GM12878 (cell line): ENCODE measurements around the gene NLGN1. TPM values are rescaled to one million over a fixed set of nuclear protein-coding genes. Genes with fewer than 3 reads are reported as not detected.

Experiments
- ATAC-seq: fragments of 200-7000 bp; cut with Tn5 transposase; 3 replicates; pipeline ENCODE4 v1.9.1; 2020; ENCODE audit warnings: mild to moderate bottlenecking, moderate library complexity
- BruUV-seq: library from RNA; stranded (reverse); fragments of 400-500 nt; replicated peaks from 2 replicates; lab custom pipeline; 2021; lab: Mats Ljungman, UMichigan
- CTCF ChIA-PET: fragments of 300-600 bp; sonication (Branson Sonifier 250); formaldehyde crosslinking; extraction: SDS; loops from one replicate; lab custom pipeline; 2021; ENCODE audit warnings: inconsistent platforms; lab: Yijun Ruan, JAX
- POLR2A ChIA-PET: fragments of 350-600 bp; formaldehyde crosslinking; extraction: SDS; loops from one replicate; lab custom pipeline; 2021; ENCODE audit warnings: inconsistent platforms; lab: Charles Lee
- RAD21 ChIA-PET: fragments of 300-600 bp; sonication (Branson Sonifier 250); formaldehyde crosslinking; loops from one replicate; lab custom pipeline; 2023; ENCODE audit warnings: antibody characterized with exemption; ENCODE audit not compliant: unreplicated experiment; lab: Charles Lee
- SMC1A ChIA-PET: fragments of 300-600 bp; sonication (Branson Sonifier 250); formaldehyde crosslinking; loops from one replicate; lab custom pipeline; 2023; ENCODE audit not compliant: unreplicated experiment, uncharacterized antibody; lab: Charles Lee
- DNase-seq: peaks from one replicate; pipeline ENCODE4 v3.0.0-alpha.2; 2011; ENCODE audit warnings: low read depth, low spot score
- FAIRE-seq: peaks from 3 replicates; lab custom pipeline; 2011; peaks lifted over from hg19 to GRCh38; lab: Jason Lieb, UNC
- H2AFZ ChIP-seq: 2 replicates; pipeline ENCODE4 v1.6.0; 2011; ENCODE audit warnings: low read depth, low read length, control low read depth; ENCODE audit not compliant: control insufficient read depth
- H3K27ac ChIP-seq: 2 replicates; pipeline ENCODE4 v1.5.1; 2011; ENCODE audit warnings: control low read depth; ENCODE audit not compliant: control insufficient read depth, insufficient read depth
- H3K27me3 ChIP-seq, 2 experiments: replicated peaks in 1 of 2; 2 replicates each; pipeline versions ENCODE4 v1.6.0 to v1.6.1; 2011; ENCODE audit warnings: low read length in 1 of 2; ENCODE audit not compliant: control insufficient read depth in 2 of 2, insufficient read depth in 2 of 2
- H3K36me3 ChIP-seq, 2 experiments: 2 replicates each; pipeline ENCODE4 v1.5.1; 2011; ENCODE audit warnings: low read length in 1 of 2; ENCODE audit not compliant: control insufficient read depth in 2 of 2, insufficient read depth in 2 of 2
- H3K4me1 ChIP-seq: 2 replicates; pipeline ENCODE4 v1.6.1; 2011; ENCODE audit warnings: mild to moderate bottlenecking, low read length, moderate library complexity, mixed read lengths; ENCODE audit not compliant: control insufficient read depth, insufficient read depth
- H3K4me2 ChIP-seq: 2 replicates; pipeline ENCODE4 v1.6.0; 2011; ENCODE audit warnings: control low read depth; ENCODE audit not compliant: control insufficient read depth, insufficient read depth
- H3K4me3 ChIP-seq: fragments of 200-600 bp; sonication (generic); 2 replicates; pipeline ENCODE4 v1.5.1; 2016
- H3K79me2 ChIP-seq: 2 replicates; pipeline ENCODE4 v1.6.0; 2011; ENCODE audit warnings: low read length; ENCODE audit not compliant: control insufficient read depth, insufficient read depth
- H3K9ac ChIP-seq: 2 replicates; pipeline ENCODE4 v1.8.0; 2011; ENCODE audit warnings: low read length, control low read depth, mixed read lengths; ENCODE audit not compliant: control insufficient read depth, insufficient read depth
- H3K9me3 ChIP-seq: replicated peaks from 3 replicates; pipeline ENCODE4 v1.5.1; 2011; ENCODE audit warnings: mild to moderate bottlenecking, low read length; ENCODE audit not compliant: control insufficient read depth, insufficient read depth
- H4K20me1 ChIP-seq: 2 replicates; pipeline ENCODE4 v1.6.0; 2011; ENCODE audit not compliant: control insufficient read depth, insufficient read depth
- ASH2L ChIP-seq: fragments of 300-600, 200-600 bp; sonication (generic); IDR thresholded peaks from 2 replicates; pipeline ENCODE4 v1.6.1; 2017; ENCODE audit warnings: low read depth, mild to moderate bottlenecking, borderline replicate concordance
- ATF2 ChIP-seq: IDR thresholded peaks from 2 replicates; pipeline ENCODE4 v1.6.1; 2012; ENCODE audit warnings: low read length, inconsistent platforms
- CTCF ChIP-seq, 3 experiments: IDR thresholded peaks in 2 of 3; conservative IDR thresholded peaks in 1 of 3; 2 replicates each; pipeline ENCODE4 v1.5.1; 2011; ENCODE audit warnings: low read depth in 3 of 3, low read length in 3 of 3, mild to moderate bottlenecking in 3 of 3, control low read depth in 2 of 3, moderate library complexity in 2 of 3, inconsistent platforms in 1 of 3, mixed read lengths in 1 of 3; ENCODE audit not compliant: control insufficient read depth in 2 of 3, insufficient read depth in 1 of 3; ENCODE audit errors: extremely low read depth in 1 of 3
- ETV6 ChIP-seq, 2 experiments: fragments of 450-650 bp in 1 of 2; IDR thresholded peaks in 1 of 2; conservative IDR thresholded peaks in 1 of 2; 2 replicates each; pipeline ENCODE4 v1.6.1; 2014; ENCODE audit warnings: antibody characterized with exemption in 1 of 2, borderline replicate concordance in 1 of 2, low read depth in 1 of 2, mild to moderate bottlenecking in 1 of 2, moderate library complexity in 1 of 2
- FOXM1 ChIP-seq: IDR thresholded peaks from 2 replicates; pipeline ENCODE4 v1.6.1; 2012; ENCODE audit warnings: low read depth, mild to moderate bottlenecking, inconsistent platforms, low read length, moderate library complexity
- HDAC6 ChIP-seq: fragments of 200-600 bp; sonication (generic); IDR thresholded peaks from one replicate; pipeline ENCODE4 v1.8.0; 2017; ENCODE audit warnings: antibody characterized with exemption; ENCODE audit not compliant: unreplicated experiment
- IKZF1 ChIP-seq: fragments of 450-650 bp; conservative IDR thresholded peaks from 2 replicates; pipeline ENCODE4 v1.6.1; 2017; ENCODE audit warnings: antibody characterized with exemption, mild to moderate bottlenecking
- KAT2A ChIP-seq: conservative IDR thresholded peaks from 2 replicates; pipeline ENCODE4 v1.6.1; 2011; ENCODE audit warnings: low read depth, low read length; ENCODE audit not compliant: control insufficient read depth
- NR2C1 ChIP-seq: fragments of 450-650 bp; IDR thresholded peaks from 2 replicates; pipeline ENCODE4 v1.6.1; 2017; ENCODE audit warnings: antibody characterized with exemption, mild to moderate bottlenecking, moderate library complexity
- PML ChIP-seq: IDR thresholded peaks from 2 replicates; pipeline ENCODE4 v1.6.1; 2012; ENCODE audit warnings: low read length, inconsistent platforms
- POU2F2 ChIP-seq: IDR thresholded peaks from 3 replicates; pipeline ENCODE4 v1.6.1; 2011; ENCODE audit warnings: low read depth, mild to moderate bottlenecking, low read length, borderline replicate concordance
- RUNX3 ChIP-seq: IDR thresholded peaks from 2 replicates; pipeline ENCODE4 v1.6.1; 2012; ENCODE audit warnings: low read length, inconsistent platforms
- SKIL ChIP-seq: fragments of 450-650 bp; IDR thresholded peaks from 2 replicates; pipeline ENCODE4 v1.6.1; 2017; ENCODE audit warnings: mild to moderate bottlenecking, low read depth, inconsistent platforms; ENCODE audit not compliant: poor library complexity, severe bottlenecking
- SREBF1 ChIP-seq: IDR thresholded peaks from 2 replicates; pipeline ENCODE4 v1.6.1; 2012; ENCODE audit warnings: mild to moderate bottlenecking, low read length
- TCF7 ChIP-seq: IDR thresholded peaks from 2 replicates; pipeline ENCODE4 v1.6.1; 2014; ENCODE audit warnings: antibody characterized with exemption, borderline replicate concordance
- WGBS: methylation state at CpG from one replicate; pipeline ENCODE4 v1.1.6; 2016; ENCODE audit warnings: low lambda C conversion rate; ENCODE audit not compliant: insufficient replicate concordance, insufficient coverage; ENCODE audit errors: missing lambda C conversion rate; 5-methylcytosine and 5-hydroxymethylcytosine counted together
- in situ Hi-C: fragments of 300-500 bp; cut with MboI; formaldehyde crosslinking; loops from 9 replicates; pipeline ENCODE4 v1.14.3; 2018; ENCODE audit warnings: mixed read lengths
- intact Hi-C: fragments of 100-400 bp; cut with micrococcal nuclease; formaldehyde crosslinking; loops from one replicate; pipeline ENCODE4 v1.14.2; 2022; ENCODE audit not compliant: unreplicated experiment
- polyA plus RNA-seq, 11 experiments: library from polyadenylated mRNA; depleted of rRNA in 4 of 11; unstranded in 6 of 11; stranded (reverse) in 5 of 11; fragments of >200 nt; fragmentation: Nextera tagmentation in 4 of 11; fragmentation: Illumina TruSeq in 1 of 11; extraction: Ambion mirVana in 4 of 11; extraction: Trizol in 1 of 11; gene quantifications; 1 replicate in 1 of 11; 2 replicates in 10 of 11; pipeline versions ENCODE4 v1.2.1 to v1.2.3, GENCODE V29; 2011 to 2016; ENCODE audit warnings: inconsistent platforms in 2 of 11, missing spikeins in 2 of 11, low read depth in 1 of 11
- total RNA-seq, 4 experiments: library from RNA; depleted of rRNA in 3 of 4; stranded (reverse); fragments of >200 nt in 3 of 4; fragmentation: Illumina TruSeq in 1 of 4; extraction: Trizol in 1 of 4; gene quantifications; 2 replicates each; pipeline versions ENCODE4 v1.2.1 to v1.2.3, GENCODE V29; 2013 to 2021
- TF ChIP-seq, protein P1 (sequence below): fragments of 450-650 bp; conservative IDR thresholded peaks from 2 replicates; pipeline ENCODE4 v1.6.1; 2017; ENCODE audit warnings: mild to moderate bottlenecking, moderate library complexity

The NLGN1 gene
- total and polyA plus RNA-seq, 10 of the 15 experiments (the other 5 are each of a cell fraction or from before 2014, with no cell fraction given) = not detected

DNA sequence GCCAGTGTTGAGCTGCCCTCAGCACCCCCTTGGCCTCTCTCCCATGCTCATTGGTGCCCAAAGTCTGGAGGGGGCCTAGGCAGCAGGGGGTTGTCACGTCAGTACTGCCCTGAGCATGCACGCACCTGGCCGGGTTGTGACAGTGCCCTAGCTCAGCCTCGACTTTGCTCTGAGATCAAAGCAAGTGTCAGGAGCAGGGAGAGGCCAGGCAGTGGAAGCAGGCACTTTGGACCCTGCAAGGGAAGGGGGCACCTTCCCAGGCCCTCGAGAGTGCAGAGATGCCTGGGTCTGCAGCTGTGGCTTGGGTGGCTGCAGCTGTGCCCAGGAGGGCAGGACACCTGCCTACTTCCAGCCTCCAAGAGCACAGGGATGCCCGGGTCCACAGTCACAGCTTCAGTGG is 561.3 kb downstream of the NLGN1 start (continued):
- no peak for TF ChIP-seq ETV6 (conservative IDR thresholded peaks at IDR 0.05 in 1 of 2, IDR thresholded peaks at IDR 0.05 in 1 of 2; ENCODE audit: borderline replicate concordance in 1 of 2, low read depth in 1 of 2)
- no peak for TF ChIP-seq CTCF (IDR thresholded peaks at IDR 0.05 in 2 of 3, conservative IDR thresholded peaks at IDR 0.05 in 1 of 3; ENCODE audit: control insufficient read depth in 2 of 3, extremely low read depth in 1 of 3, insufficient read depth in 1 of 3, low read depth in 3 of 3, low read length in 3 of 3)
- TF ChIP-seq HDAC6 = no peak
- TF ChIP-seq SKIL = no peak
- TF ChIP-seq, all 136 proteins: peak for 0

- in situ Hi-C loops (no loop called here), intact Hi-C loops (no loop called here)
- no peak for DNase-seq
- ChIA-PET POLR2A (no interaction called here), RAD21 (no interaction called here), CTCF (no interaction called here), SMC1A (interaction anchor here (0.6 kb wide), 1 partner anchor 70 kb away, joined by 3 read pairs; no protein-coding TSS in a partner anchor)
- H3K36me3 ChIP-seq = no peaks in the 10 kb centered on the region
- H3K4me3 ChIP-seq = no peak overlapping the region
- H2AFZ ChIP-seq = no peak overlapping the region
- FAIRE-seq = no peak
- H3K27ac ChIP-seq = no peak overlapping the region
- H3K9me3 ChIP-seq = no peaks in the 10 kb centered on the region
- H3K9ac ChIP-seq = no peak overlapping the region
- 42% methylated on average over 4 of the region's 4 CpGs for WGBS
- no peaks in the 10 kb centered on the region for H3K4me1 ChIP-seq
- H3K79me2 ChIP-seq = no peaks in the 10 kb centered on the region
- no peaks in the 10 kb centered on the region for H4K20me1 ChIP-seq
- BruUV-seq = no TSS peak
- H3K4me2 ChIP-seq = no peak overlapping the region
- H3K27me3 ChIP-seq = no peaks in the 10 kb centered on the region
- no peak for ATAC-seq
- TF ChIP-seq RUNX3 (no peak), FOXM1 (no peak), ASH2L (no peak), TCF7 (no peak), SREBF1 (no peak), KAT2A (no peak), PML (no peak), POU2F2 (no peak), HDAC6 (no peak), IKZF1 (no peak), NR2C1 (no peak), ATF2 (no peak)
- TF ChIP-seq, protein P1, sequence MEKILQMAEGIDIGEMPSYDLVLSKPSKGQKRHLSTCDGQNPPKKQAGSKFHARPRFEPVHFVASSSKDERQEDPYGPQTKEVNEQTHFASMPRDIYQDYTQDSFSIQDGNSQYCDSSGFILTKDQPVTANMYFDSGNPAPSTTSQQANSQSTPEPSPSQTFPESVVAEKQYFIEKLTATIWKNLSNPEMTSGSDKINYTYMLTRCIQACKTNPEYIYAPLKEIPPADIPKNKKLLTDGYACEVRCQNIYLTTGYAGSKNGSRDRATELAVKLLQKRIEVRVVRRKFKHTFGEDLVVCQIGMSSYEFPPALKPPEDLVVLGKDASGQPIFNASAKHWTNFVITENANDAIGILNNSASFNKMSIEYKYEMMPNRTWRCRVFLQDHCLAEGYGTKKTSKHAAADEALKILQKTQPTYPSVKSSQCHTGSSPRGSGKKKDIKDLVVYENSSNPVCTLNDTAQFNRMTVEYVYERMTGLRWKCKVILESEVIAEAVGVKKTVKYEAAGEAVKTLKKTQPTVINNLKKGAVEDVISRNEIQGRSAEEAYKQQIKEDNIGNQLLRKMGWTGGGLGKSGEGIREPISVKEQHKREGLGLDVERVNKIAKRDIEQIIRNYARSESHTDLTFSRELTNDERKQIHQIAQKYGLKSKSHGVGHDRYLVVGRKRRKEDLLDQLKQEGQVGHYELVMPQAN = no peak
These were observed 572.7 kb downstream of the NLGN1 start for GRCh38 chr3:173970281-173970680.
